NB4 (cell line): Measurements from ENCODE around the gene LRRK2.
A peak's percentile ranks its signal among the peaks of the same experiment; 100 is the strongest.

ENCODE experiments used
- DNase-seq: peaks from one replicate; pipeline ENCODE4 v3.0.0; 2010; ENCODE audit warnings: low read depth
- H3K4me3 ChIP-seq: one replicate; pipeline ENCODE4 v1.5.1; 2011; ENCODE audit warnings: mild to moderate bottlenecking, low read depth, low read length, moderate library complexity
- MYC ChIP-seq: IDR thresholded peaks from 2 replicates; pipeline ENCODE4 v1.6.1; 2011; ENCODE audit warnings: low read depth, low read length
- POLR2A ChIP-seq: IDR thresholded peaks from 2 replicates; pipeline ENCODE4 v1.6.1; 2011; ENCODE audit warnings: mild to moderate bottlenecking; ENCODE audit not compliant: insufficient read length; ENCODE audit errors: extremely low read depth
- TF ChIP-seq, protein P1 (sequence below): IDR thresholded peaks from 2 replicates; pipeline ENCODE4 v1.6.1; 2011; ENCODE audit warnings: low read depth, low read length
- TF ChIP-seq, protein P2 (sequence below): IDR thresholded peaks from one replicate; pipeline ENCODE4 v1.5.1; 2012; ENCODE audit warnings: low read depth, low read length

The LRRK2 gene

DNA sequence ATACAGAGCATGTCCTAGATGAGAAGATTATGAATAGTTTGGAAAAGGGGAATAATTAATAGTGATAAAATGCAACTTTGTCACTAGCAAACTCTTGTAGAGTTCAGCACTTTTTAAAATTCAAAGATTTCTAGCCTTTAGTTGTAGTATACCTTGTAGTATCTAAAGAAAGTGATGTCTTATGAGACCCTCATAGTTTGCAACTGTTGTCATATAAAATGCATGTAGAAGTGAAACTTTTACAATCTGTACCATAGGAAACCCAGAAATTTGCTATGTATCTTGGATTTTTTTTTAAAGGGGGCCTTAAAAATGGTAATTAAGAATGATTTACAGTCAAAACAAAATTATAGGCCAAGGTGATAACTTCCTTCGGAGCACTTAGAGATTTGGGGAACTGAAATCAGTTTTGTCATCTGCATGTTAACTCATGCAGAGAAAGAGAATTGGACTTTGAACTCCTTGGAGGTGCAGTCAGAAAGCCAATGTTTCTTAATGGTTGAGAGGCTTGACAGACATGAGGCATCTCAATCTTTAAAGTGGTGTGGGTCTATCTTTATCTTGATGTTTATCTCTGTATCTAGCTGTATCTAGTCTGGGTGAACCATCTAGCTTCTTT is 1.3 kb downstream of the LRRK2 start:
- peak overlapping the region; percentile 52 for H3K4me3 ChIP-seq
- TF ChIP-seq, protein P1, sequence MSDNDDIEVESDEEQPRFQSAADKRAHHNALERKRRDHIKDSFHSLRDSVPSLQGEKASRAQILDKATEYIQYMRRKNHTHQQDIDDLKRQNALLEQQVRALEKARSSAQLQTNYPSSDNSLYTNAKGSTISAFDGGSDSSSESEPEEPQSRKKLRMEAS: no peak
- no peak for TF ChIP-seq POLR2A
- TF ChIP-seq, protein P2, sequence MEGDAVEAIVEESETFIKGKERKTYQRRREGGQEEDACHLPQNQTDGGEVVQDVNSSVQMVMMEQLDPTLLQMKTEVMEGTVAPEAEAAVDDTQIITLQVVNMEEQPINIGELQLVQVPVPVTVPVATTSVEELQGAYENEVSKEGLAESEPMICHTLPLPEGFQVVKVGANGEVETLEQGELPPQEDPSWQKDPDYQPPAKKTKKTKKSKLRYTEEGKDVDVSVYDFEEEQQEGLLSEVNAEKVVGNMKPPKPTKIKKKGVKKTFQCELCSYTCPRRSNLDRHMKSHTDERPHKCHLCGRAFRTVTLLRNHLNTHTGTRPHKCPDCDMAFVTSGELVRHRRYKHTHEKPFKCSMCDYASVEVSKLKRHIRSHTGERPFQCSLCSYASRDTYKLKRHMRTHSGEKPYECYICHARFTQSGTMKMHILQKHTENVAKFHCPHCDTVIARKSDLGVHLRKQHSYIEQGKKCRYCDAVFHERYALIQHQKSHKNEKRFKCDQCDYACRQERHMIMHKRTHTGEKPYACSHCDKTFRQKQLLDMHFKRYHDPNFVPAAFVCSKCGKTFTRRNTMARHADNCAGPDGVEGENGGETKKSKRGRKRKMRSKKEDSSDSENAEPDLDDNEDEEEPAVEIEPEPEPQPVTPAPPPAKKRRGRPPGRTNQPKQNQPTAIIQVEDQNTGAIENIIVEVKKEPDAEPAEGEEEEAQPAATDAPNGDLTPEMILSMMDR: no peak
- TF ChIP-seq MYC: no peak
- DNase-seq: peak; percentile 53

DNA sequence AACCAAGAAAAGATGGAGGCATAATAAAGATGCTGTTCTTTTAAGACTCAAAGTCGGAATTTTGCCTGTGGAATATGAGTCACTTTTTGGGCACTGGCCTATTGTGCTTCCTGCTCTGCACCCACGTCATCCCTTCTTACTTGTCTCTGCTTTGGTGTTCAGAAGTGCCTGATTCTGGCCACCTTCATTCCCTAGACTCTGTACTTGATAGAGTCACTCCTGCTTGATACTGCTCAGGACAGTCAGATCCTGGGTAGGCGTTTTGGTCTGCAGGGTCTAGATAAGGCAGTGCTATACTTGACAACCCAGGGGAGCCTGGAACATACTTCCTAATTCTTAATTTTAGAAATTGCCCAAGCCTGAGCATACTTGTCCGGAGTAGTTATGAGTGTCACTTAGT is 1.9 kb downstream of the LRRK2 start:
- TF ChIP-seq, protein P2: no peak
- no peak overlapping the region for H3K4me3 ChIP-seq
- peak; percentile 36 for DNase-seq

DNA sequence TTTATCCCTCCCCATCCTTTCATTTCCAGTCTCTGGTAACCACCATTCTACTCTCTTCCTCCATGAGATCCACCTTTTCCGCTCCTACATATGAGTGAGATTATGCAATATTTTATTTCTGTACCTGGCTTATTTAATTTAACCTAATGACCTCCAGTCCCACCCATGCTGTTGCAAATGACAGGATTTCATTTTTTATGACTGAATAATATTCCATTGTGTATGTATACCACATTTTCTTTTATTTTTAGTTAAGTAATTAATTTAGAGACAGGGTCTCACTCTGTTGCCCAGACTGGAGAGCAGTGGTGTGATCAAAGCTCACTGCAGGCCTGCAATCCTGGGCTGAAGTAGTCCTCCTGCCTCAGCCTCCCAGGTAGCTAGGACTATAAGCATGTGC is 2.6 kb downstream of the LRRK2 start:
- TF ChIP-seq, protein P1: no peak
- TF ChIP-seq, protein P2: no peak
- TF ChIP-seq MYC (no peak), POLR2A (no peak)
- no peak overlapping the region for H3K4me3 ChIP-seq
- no peak for DNase-seq

DNA sequence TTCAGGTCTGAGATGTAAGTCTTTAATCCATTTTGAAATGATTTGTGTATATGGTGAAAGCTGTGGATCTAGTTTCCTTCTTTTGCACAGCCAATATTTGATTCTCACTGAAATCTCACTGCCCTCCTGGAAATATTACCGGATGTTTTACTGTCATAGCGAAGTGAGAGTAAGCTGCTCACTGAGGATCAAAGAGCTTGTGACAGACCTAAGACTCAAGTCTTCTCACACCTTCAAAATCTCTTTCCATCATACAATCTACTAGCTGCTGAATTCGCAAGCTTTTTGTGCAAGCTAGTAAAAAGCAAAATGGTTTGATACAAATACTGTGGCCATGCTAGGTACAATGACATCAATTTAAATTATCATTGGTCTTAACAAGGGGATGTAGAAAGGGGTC is 3.9 kb downstream of the LRRK2 start:
- no peak for DNase-seq
- no peak overlapping the region for H3K4me3 ChIP-seq
- TF ChIP-seq POLR2A (no peak), MYC (no peak)
- TF ChIP-seq, protein P1: no peak
- TF ChIP-seq, protein P2: no peak

DNA sequence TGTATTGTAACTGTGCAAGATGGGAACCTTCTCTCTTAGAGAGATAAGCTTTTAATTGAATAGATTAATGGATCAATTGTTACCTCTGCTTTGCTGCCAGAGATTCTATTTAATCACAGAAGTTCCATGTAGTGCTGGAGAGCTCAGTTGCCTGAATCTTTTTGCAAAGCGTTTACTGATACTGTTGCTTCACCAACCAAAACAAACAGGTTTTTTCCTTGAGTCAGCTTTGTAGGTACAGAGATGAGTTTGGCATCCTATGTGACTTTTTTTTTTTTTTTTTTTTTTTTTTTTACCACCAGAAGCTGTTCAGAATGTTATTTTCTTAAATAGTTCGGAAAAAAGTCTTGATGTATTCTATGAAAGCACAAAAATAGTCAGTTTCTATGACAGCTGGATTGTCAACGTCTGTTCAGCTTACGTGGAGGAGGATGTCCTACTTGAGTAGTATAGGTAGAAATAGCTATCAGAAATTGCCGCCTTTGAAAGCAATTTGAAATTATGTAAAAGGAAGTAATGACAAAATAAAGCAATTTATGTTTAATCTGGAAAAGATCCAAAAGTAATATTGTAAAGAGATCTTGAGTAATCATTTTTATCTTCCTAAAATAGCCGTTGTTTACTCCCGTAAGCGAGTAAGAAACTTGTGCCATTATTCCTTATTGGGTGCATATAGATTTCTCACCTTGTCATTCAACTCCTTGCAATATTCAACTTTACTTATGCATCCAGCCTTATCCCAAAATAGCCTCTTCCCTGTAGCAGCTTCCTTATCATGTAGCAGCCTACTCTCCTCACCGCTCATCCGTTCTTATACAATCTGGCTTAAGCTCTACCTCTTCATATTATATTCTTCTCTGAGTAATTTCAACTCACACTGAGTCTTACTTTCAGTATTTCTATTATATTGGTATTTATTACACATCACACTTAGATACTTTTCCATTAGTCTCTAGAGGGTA is 5.2 kb downstream of the LRRK2 start:
- H3K4me3 ChIP-seq: no peak overlapping the region
- TF ChIP-seq, protein P1: no peak
- TF ChIP-seq POLR2A (no peak), MYC (no peak)
- TF ChIP-seq, protein P2: no peak
- DNase-seq: no peak

DNA sequence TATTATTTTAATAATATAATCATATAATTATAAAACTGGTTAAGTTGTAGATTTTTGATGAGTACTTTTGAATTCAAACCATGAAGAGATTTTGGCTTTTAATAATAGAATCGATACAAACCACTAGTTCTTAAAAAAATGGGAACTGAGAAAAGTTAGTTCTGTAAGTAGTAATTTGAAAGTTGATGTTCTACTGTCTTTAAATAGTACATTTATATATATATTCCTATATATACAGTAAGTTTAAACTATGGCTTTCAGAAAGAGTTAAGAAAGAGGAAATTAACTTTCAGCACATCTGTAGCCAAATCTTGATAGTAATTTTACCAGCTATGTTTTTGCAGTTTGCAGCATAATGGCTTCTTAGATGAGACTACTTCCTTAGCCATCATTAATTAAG is 7.8 kb downstream of the LRRK2 start:
- H3K4me3 ChIP-seq: no peak overlapping the region
- no peak for DNase-seq
- TF ChIP-seq, protein P2: no peak
- TF ChIP-seq MYC: no peak
- TF ChIP-seq POLR2A: no peak
- TF ChIP-seq, protein P1: no peak
